GM18870 (cell line): ENCODE data around the gene CGNL1.

Experiments used
- ATAC-seq: cut with Tn5 transposase; IDR thresholded peaks from one replicate; pipeline ENCODE4 v1.9.1; 2021; ENCODE audit warnings: moderate library complexity; ENCODE audit not compliant: unreplicated experiment

CGNL1 gene

GRCh38 chr15:57375827-57376695 is at the start of gene CGNL1:
TSS of gene CGNL1 (plus strand) at chr15:57376505. CDS start at chr15:57438000, 61,495 bp downstream.
- no peak for ATAC-seq

- no peak for ATAC-seq
Observed at GRCh38 chr15:57327985-57328471, 48.3 kb upstream of the CGNL1 start.

- ATAC-seq: no peak
Observed at GRCh38 chr15:57328479-57328878, 47.8 kb upstream of the CGNL1 start.

- ATAC-seq: no peak
Observed at GRCh38 chr15:57328897-57329296, 47.4 kb upstream of the CGNL1 start.

GRCh38 chr15:57329582-57330367 is 46.5 kb upstream of the CGNL1 start:
- no peak for ATAC-seq

GRCh38 chr15:57330619-57331340 is 45.5 kb upstream of the CGNL1 start:
- no peak for ATAC-seq

- ATAC-seq: no peak
Observed at GRCh38 chr15:57332326-57332725, 44.0 kb upstream of the CGNL1 start.

GRCh38 chr15:57333487-57333886 is 42.8 kb upstream of the CGNL1 start:
- no peak for ATAC-seq

GRCh38 chr15:57334257-57334656 is 42.0 kb upstream of the CGNL1 start:
- no peak for ATAC-seq

GRCh38 chr15:57335293-57335715 is 41.0 kb upstream of the CGNL1 start:
- ATAC-seq: no peak

- ATAC-seq: no peak
Observed at GRCh38 chr15:57335719-57336118, 40.6 kb upstream of the CGNL1 start.

- ATAC-seq: no peak
Observed at GRCh38 chr15:57337868-57338411, 38.4 kb upstream of the CGNL1 start.

GRCh38 chr15:57339321-57339720 is 37.0 kb upstream of the CGNL1 start:
- ATAC-seq: no peak

- no peak for ATAC-seq
Observed at GRCh38 chr15:57340682-57341259, 35.5 kb upstream of the CGNL1 start.

- ATAC-seq: no peak
Observed at GRCh38 chr15:57343048-57343447, 33.3 kb upstream of the CGNL1 start.

- ATAC-seq: no peak
Observed at GRCh38 chr15:57343498-57343897, 32.8 kb upstream of the CGNL1 start.

GRCh38 chr15:57344282-57344681 is 32.0 kb upstream of the CGNL1 start:
- ATAC-seq: no peak

- no peak for ATAC-seq
Observed at GRCh38 chr15:57345584-57345983, 30.7 kb upstream of the CGNL1 start.

GRCh38 chr15:57348081-57348480 is 28.2 kb upstream of the CGNL1 start:
- no peak for ATAC-seq

GRCh38 chr15:57352535-57353316 is 23.6 kb upstream of the CGNL1 start:
- ATAC-seq: no peak
